ENCODE results near the gene PRRT1. TPM values are rescaled to one million over a fixed set of nuclear protein-coding genes. Genes with fewer than 3 reads are reported as not detected.
A peak's percentile ranks its signal among the peaks of the same experiment; 100 is the strongest.

The PRRT1 gene
- total and polyA plus RNA-seq, 2 of the 4 experiments (the other 2 are of a cell fraction), result 0.99 TPM; not detected in 1

DNA sequence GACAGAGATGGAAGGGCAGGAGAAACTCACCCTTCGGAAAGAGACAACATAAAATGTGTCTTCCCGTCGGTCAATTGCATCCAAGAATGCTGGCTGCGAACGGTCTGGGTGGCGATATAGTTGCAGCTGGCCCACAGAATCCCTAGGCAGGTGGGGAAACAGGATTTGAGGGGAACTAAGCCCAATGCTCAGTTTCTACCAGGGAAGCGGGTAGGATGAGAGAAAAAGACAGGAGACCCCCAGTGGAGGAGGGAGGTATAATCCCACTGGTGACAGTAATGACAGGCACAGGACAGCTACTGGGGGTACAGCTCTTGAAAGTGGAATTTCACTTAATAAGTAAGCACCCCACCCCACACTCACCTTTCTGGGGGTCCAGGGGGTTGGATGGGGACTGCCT, 35.1 kb downstream of the PRRT1 start:
- H3K14ac ChIP-seq (replicated peaks; ENCODE audit: low read depth, low read length), result no peak overlapping the region
- peaks cover 23% of the 10 kb centered on the region for H3K4me1 ChIP-seq (ENCODE audit: control insufficient read depth, insufficient read depth, low read length)
- H3K4me2 ChIP-seq (ENCODE audit: low read depth, low read length), result no peak overlapping the region
- no peak for TF ChIP-seq CEBPB (IDR thresholded peaks at IDR 0.05; ENCODE audit: low read depth, low read length)
- TF ChIP-seq CTCF (conservative IDR thresholded peaks at IDR 0.05; ENCODE audit: low read depth, low read length), result peak; percentile 49
- TF ChIP-seq RCOR1 (IDR thresholded peaks at IDR 0.05; ENCODE audit: insufficient replicate concordance, low read length), result no peak
- TF ChIP-seq CHD1 (IDR thresholded peaks at IDR 0.05; ENCODE audit: low read depth, low read length), result no peak
- TF ChIP-seq RAD21 (IDR thresholded peaks at IDR 0.05; ENCODE audit: low read length), result peak; percentile 44
- peak; percentile 40 for TF ChIP-seq SMC3 (IDR thresholded peaks at IDR 0.05; ENCODE audit: low read depth, low read length)
- no peak for TF ChIP-seq NFE2L2 (IDR thresholded peaks at IDR 0.05; ENCODE audit: low read depth, low read length)
- H3K27ac ChIP-seq (ENCODE audit: insufficient read depth, low read length), result no peak overlapping the region
- no peak overlapping the region for H3K56ac ChIP-seq (ENCODE audit: extremely low read depth, insufficient read depth, low read length)
- H4K91ac ChIP-seq (ENCODE audit: insufficient read depth, low read depth, low read length), result peak overlapping the region; percentile 39; the same call in 1 of the 2 replicates
- no peak overlapping the region for H2AFZ ChIP-seq (replicated peaks; ENCODE audit: low read length, poor library complexity)
- H4K8ac ChIP-seq (ENCODE audit: low read depth in 2 of 2, low read length in 2 of 2), result no peak overlapping the region
- POLR2A ChIA-PET (ENCODE audit: unreplicated experiment), result no interaction called here
- H3K36me3 ChIP-seq (ENCODE audit: control insufficient read depth, insufficient read depth, low read length), result peaks cover 34% of the 10 kb centered on the region
- peaks cover 4% of the 10 kb centered on the region; the same call in 1 of the 2 replicates for H4K20me1 ChIP-seq (ENCODE audit: insufficient read depth, low read length)
- H3K23ac ChIP-seq (ENCODE audit: low read depth, low read length), result no peak overlapping the region
- H3K9me3 ChIP-seq (ENCODE audit: control insufficient read depth, insufficient read depth, low read length), result no peaks in the 10 kb centered on the region
- no peak overlapping the region for H2BK15ac ChIP-seq (ENCODE audit: low read depth, low read length)
- peaks cover 0 to 9% of the 10 kb centered on the region in 2 experiments; a peak in 1 of 4 replicates for H3K79me1 ChIP-seq (ENCODE audit: low read depth in 1 of 2, low read length in 2 of 2)
- dilution Hi-C loops (cut with HindIII; ENCODE audit: low sequenced_read_pairs, unreplicated experiment), result no loop called here
- BruUV-seq (replicated peaks), result no TSS peak
- no peak overlapping the region for H3K4me3 ChIP-seq (ENCODE audit: insufficient read depth, low read depth, low read length)
- no peak overlapping the region for H3K9ac ChIP-seq (ENCODE audit: low read depth, low read length)
- H3K4ac ChIP-seq (ENCODE audit: low read depth, low read length), result no peak overlapping the region
- H3K18ac ChIP-seq (ENCODE audit: low read depth, low read length), result no peak overlapping the region
- intact Hi-C loops (cut with micrococcal nuclease), result loop anchor here (5.0 kb wide), 2 partner anchors 61 to 296 kb away; partner anchors contain the start of genes AGPAT1 and RNF5
- H3K9me1 ChIP-seq (ENCODE audit: insufficient read depth, low read length), result peaks cover 9% of the 10 kb centered on the region
- ATAC-seq (ENCODE audit: low read depth) (no peak), DNase-seq (no peak)
- no peaks in the 10 kb centered on the region for H3K27me3 ChIP-seq (ENCODE audit: control insufficient read depth, insufficient read depth, low read length)
- CTCF ChIA-PET, result interaction anchor here (0.6 to 1.9 kb wide), 2 partner anchors 9 to 45 kb away, joined by 6 read pairs; no protein-coding TSS in a partner anchor
- WGBS, 2 experiments (ENCODE audit: extremely low coverage in 2 of 2, insufficient read length in 1 of 2), result no CpG with 5 or more reads among the region's 7 CpGs
- no peak overlapping the region for H2BK5ac ChIP-seq (ENCODE audit: low read depth, low read length, poor library complexity, severe bottlenecking)
- H2BK120ac ChIP-seq (ENCODE audit: low read depth, low read length), result 0 out of 2 replicates have a peak overlapping the region, but pooled peaks have one; percentile 16
- peak overlapping the region; percentile 59 for H2AK9ac ChIP-seq (replicated peaks; ENCODE audit: low read depth, low read length, poor library complexity)
- in situ Hi-C loops (cut with MboI; ENCODE audit: low sequenced_read_pairs), result loop anchor here (5.0 to 10.0 kb wide), 3 partner anchors 41 to 142 kb away; partner anchors contain the start of genes DXO, GPSM3 and PBX2
- no peak overlapping the region for H2BK20ac ChIP-seq (ENCODE audit: low read depth, low read length)
- 0 out of 2 replicates have a peak overlapping the region, but pooled peaks have one; percentile 30 for H2AK5ac ChIP-seq (ENCODE audit: low read depth, low read length)
- H4K5ac ChIP-seq (ENCODE audit: low read depth, low read length), result no peak overlapping the region

Measured in IMR-90 (cell line).